ENCODE measurements around the gene RPGR. TPM values are rescaled to one million over a fixed set of nuclear protein-coding genes. Genes with fewer than 3 reads are reported as not detected.

RPGR gene
- total and polyA plus RNA-seq, 7 donors, result 4.0 to 26.8 (median 9.6) TPM

GRCh38 chrX:38371641-38372040, 44.3 kb upstream of the RPGR start:
- Histone ChIP-seq H3K36me3 (ENCODE audit: insufficient read depth in 1 of 2, low read depth in 1 of 2) (no peaks in the 10 kb centered on the region), H3K4me1 (no peaks in the 10 kb centered on the region), H3K27me3 (ENCODE audit: insufficient read depth in 3 of 3, low read length in 2 of 3) (peaks cover 0 to 30% (median 0%) of the 10 kb centered on the region in 3 donors), H3K9me3 (no peaks in the 10 kb centered on the region), H3K4me3 (no peak overlapping the region), H3K27ac (no peak overlapping the region)
- ATAC-seq (no peak), DNase-seq (no peak)
- WGBS, 3 donors, result 59 to 79% (median 63%) methylated on average over 2 of the region's 2 CpGs
- intact Hi-C loops (cut with DNase I), result no loop called here
- no peak for TF ChIP-seq CTCF (IDR thresholded peaks at IDR 0.05)

GRCh38 chrX:38368774-38369173, 41.5 kb upstream of the RPGR start:
- no peak for DNase-seq
- no peak for ATAC-seq
- Histone ChIP-seq H3K4me3 (no peak overlapping the region), H3K9me3 (no peaks in the 10 kb centered on the region), H3K36me3 (ENCODE audit: insufficient read depth in 1 of 2, low read depth in 1 of 2) (no peaks in the 10 kb centered on the region), H3K27ac (no peak overlapping the region), H3K4me1 (no peaks in the 10 kb centered on the region), H3K27me3 (ENCODE audit: insufficient read depth in 3 of 3, low read length in 2 of 3) (peaks cover 0 to 10% (median 0%) of the 10 kb centered on the region in 3 donors)
- intact Hi-C loops (cut with DNase I), result no loop called here
- WGBS, 3 donors, result 43 to 60% (median 48%) methylated on average over 2 of the region's 2 CpGs
- TF ChIP-seq CTCF (IDR thresholded peaks at IDR 0.05), result no peak

GRCh38 chrX:38365954-38366353, 38.6 kb upstream of the RPGR start:
- intact Hi-C loops (cut with DNase I), result no loop called here
- H3K36me3 ChIP-seq (ENCODE audit: insufficient read depth in 1 of 2, low read depth in 1 of 2), result no peaks in the 10 kb centered on the region
- DNase-seq (no peak), ATAC-seq (no peak)
- no peaks in the 10 kb centered on the region for H3K4me1 ChIP-seq
- peaks cover 0 to 16% (median 0%) of the 10 kb centered on the region in 3 donors for H3K27me3 ChIP-seq (ENCODE audit: insufficient read depth in 3 of 3, low read length in 2 of 3)
- no peak for TF ChIP-seq CTCF (IDR thresholded peaks at IDR 0.05)
- no peaks in the 10 kb centered on the region for H3K9me3 ChIP-seq
- no peak overlapping the region for H3K27ac ChIP-seq
- 30 to 81% (median 73%) methylated on average over 3 of the region's 3 CpGs for WGBS, 3 donors
- no peak overlapping the region for H3K4me3 ChIP-seq

- H3K27ac ChIP-seq, result no peak overlapping the region
- no peak for TF ChIP-seq CTCF (IDR thresholded peaks at IDR 0.05)
- peaks cover 0 to 12% (median 0%) of the 10 kb centered on the region in 3 donors for H3K27me3 ChIP-seq (ENCODE audit: insufficient read depth in 3 of 3, low read length in 2 of 3)
- no peak for DNase-seq
- no peaks in the 10 kb centered on the region for H3K36me3 ChIP-seq (ENCODE audit: insufficient read depth in 1 of 2, low read depth in 1 of 2)
- H3K4me1 ChIP-seq, result no peaks in the 10 kb centered on the region
- ATAC-seq, result no peak
- no peak overlapping the region for H3K4me3 ChIP-seq
- no peaks in the 10 kb centered on the region for H3K9me3 ChIP-seq
- intact Hi-C loops (cut with DNase I), result no loop called here
These were observed 35.7 kb upstream of the RPGR start for GRCh38 chrX:38363046-38363445.

All from psoas muscle (tissue), 8 donors.